K562 (cell line): ENCODE data around the gene NOP10. TPM values are rescaled to one million over a fixed set of nuclear protein-coding genes. Genes with fewer than 3 reads are reported as not detected.

Experiments
- ATAC-seq: fragments of 200-7000 bp; cut with Tn5 transposase; 3 replicates; pipeline ENCODE4 v1.9.1; 2020; ENCODE audit warnings: moderate library complexity
- BruUV-seq: library from RNA; stranded (reverse); fragments of 400-500 nt; replicated peaks from 2 replicates; lab custom pipeline; 2021; lab: Mats Ljungman, UMichigan
- CTCF ChIA-PET: fragments of 300-600 bp; formaldehyde crosslinking; extraction: SDS; loops from one replicate; lab custom pipeline; 2021; ENCODE audit warnings: low intra/inter-chr PET ratio; lab: Yijun Ruan, JAX
- POLR2A ChIA-PET: fragments of 300-600, 350-650 bp; sonication (Branson Sonifier 250); formaldehyde crosslinking; extraction: SDS; loops from one replicate; lab custom pipeline; 2021; ENCODE audit warnings: antibody characterized with exemption, inconsistent platforms; lab: Yijun Ruan, JAX
- DNase-seq, 4 experiments: peaks; one replicate each; pipeline versions ENCODE4 v3.0.0 to v3.0.0-alpha.2; 2011 to 2018; ENCODE audit warnings: low spot score in 3 of 4, mixed read lengths in 3 of 4; ENCODE audit errors: extremely low read depth in 1 of 4
- FAIRE-seq: peaks from 2 replicates; lab custom pipeline; 2011; peaks lifted over from hg19 to GRCh38; lab: Jason Lieb, UNC
- H2AFZ ChIP-seq: 2 replicates; pipeline ENCODE4 v1.6.0; 2011; ENCODE audit warnings: low read depth, low read length, control low read depth, inconsistent platforms
- H3K27ac ChIP-seq: fragments of 200-600 bp; 3 replicates; pipeline ENCODE4 v1.8.0; 2011; ENCODE audit warnings: low read depth, mild to moderate bottlenecking, control low read depth, inconsistent platforms, low read length, moderate library complexity, mixed read lengths; ENCODE audit errors: extremely low read depth
- H3K27me3 ChIP-seq, 2 experiments: fragments of 300-600 bp in 1 of 2; 2 replicates in 1 of 2; 3 replicates in 1 of 2; pipeline versions ENCODE4 v1.6.0 to v1.8.0; 2011; ENCODE audit warnings: inconsistent platforms in 2 of 2, low read length in 2 of 2, mild to moderate bottlenecking in 1 of 2, mixed read lengths in 1 of 2, moderate library complexity in 1 of 2; ENCODE audit not compliant: control insufficient read depth in 2 of 2, insufficient read depth in 2 of 2
- H3K36me3 ChIP-seq: fragments of 300-600 bp; 3 replicates; pipeline ENCODE4 v1.8.0; 2011; ENCODE audit warnings: mild to moderate bottlenecking, low read length, inconsistent platforms; ENCODE audit not compliant: control insufficient read depth, insufficient read depth
- H3K4me1 ChIP-seq, 2 experiments: fragments of 200-600 bp in 1 of 2; replicated peaks in 1 of 2; 2 replicates in 1 of 2; 3 replicates in 1 of 2; pipeline versions ENCODE4 v1.5.1 to v1.8.0; 2011; ENCODE audit warnings: inconsistent platforms in 2 of 2, low read length in 2 of 2, mild to moderate bottlenecking in 1 of 2, mixed read lengths in 1 of 2, moderate library complexity in 1 of 2; ENCODE audit not compliant: control insufficient read depth in 2 of 2, insufficient read depth in 2 of 2
- H3K4me2 ChIP-seq: 2 replicates; pipeline ENCODE4 v1.6.1; 2011; ENCODE audit warnings: low read length, control low read depth, inconsistent platforms, mixed read lengths; ENCODE audit not compliant: insufficient read depth
- H3K4me3 ChIP-seq: fragments of 200-600 bp; sonication (generic), shearing (Covaris generic); 2 replicates; pipeline ENCODE4 v1.5.1; 2016; ENCODE audit warnings: control low read depth, inconsistent platforms
- H3K79me2 ChIP-seq: fragments of 200-600 bp; 3 replicates; pipeline ENCODE4 v1.8.0; 2011; ENCODE audit warnings: low read length, inconsistent platforms; ENCODE audit not compliant: control insufficient read depth, insufficient read depth
- H3K9ac ChIP-seq, 2 experiments: 2 replicates each; pipeline versions ENCODE4 v1.6.0 to v1.6.1; 2011; ENCODE audit warnings: low read depth in 2 of 2, low read length in 2 of 2, control low read depth in 1 of 2, inconsistent platforms in 1 of 2, mild to moderate bottlenecking in 1 of 2, mixed read lengths in 1 of 2; ENCODE audit not compliant: insufficient read depth in 1 of 2
- H3K9me1 ChIP-seq: one replicate; pipeline ENCODE4 v1.6.0; 2011; ENCODE audit warnings: inconsistent platforms, mild to moderate bottlenecking, low read length, moderate library complexity; ENCODE audit not compliant: control insufficient read depth, insufficient read depth
- H3K9me3 ChIP-seq: replicated peaks from 2 replicates; pipeline ENCODE4 v1.5.1; 2011; ENCODE audit warnings: low read depth, low read length, inconsistent platforms; ENCODE audit not compliant: control insufficient read depth, insufficient read depth
- H4K20me1 ChIP-seq: replicated peaks from 2 replicates; pipeline ENCODE4 v1.6.1; 2011; ENCODE audit warnings: low read length, inconsistent platforms, mixed read lengths; ENCODE audit not compliant: control insufficient read depth, insufficient read depth
- BRD9 ChIP-seq: fragments of 450-650 bp; IDR thresholded peaks from 2 replicates; pipeline ENCODE4 v1.6.1; 2018; ENCODE audit warnings: low read depth; ENCODE audit not compliant: partially characterized antibody
- ETV1 ChIP-seq: fragments of 450-650 bp; conservative IDR thresholded peaks from 2 replicates; pipeline ENCODE4 v1.6.1; 2016; ENCODE audit warnings: missing genetic modification characterization, control low read depth, low read depth, missing compliant biosample characterization
- MTF1 ChIP-seq: fragments of 250-450 bp; sonication (Bioruptor Pico); IDR thresholded peaks from 2 replicates; pipeline ENCODE4 v1.9.0; 2021; ENCODE audit warnings: moderate library complexity, mild to moderate bottlenecking, inconsistent platforms, borderline replicate concordance
- POLR2G ChIP-seq: fragments of 200-400 bp; formaldehyde crosslinking; IDR thresholded peaks from 2 replicates; pipeline ENCODE4 v1.6.1; 2017; ENCODE audit warnings: low read depth, mild to moderate bottlenecking, antibody characterized with exemption, low read length, moderate library complexity
- SP1 ChIP-seq: sonication (generic); formaldehyde crosslinking; IDR thresholded peaks from 2 replicates; pipeline ENCODE4 v1.8.1; 2022; ENCODE audit warnings: mild to moderate bottlenecking, missing genetic modification reagents
- TFAM ChIP-seq: fragments of 250-450 bp; sonication (Bioruptor Pico); conservative IDR thresholded peaks from 2 replicates; pipeline ENCODE4 v1.5.0; 2021; ENCODE audit warnings: mild to moderate bottlenecking, moderate library complexity
- ZNF324 ChIP-seq: fragments of 250-450 bp; sonication (Bioruptor Pico); IDR thresholded peaks from 2 replicates; pipeline ENCODE4 v1.4.0; 2020; ENCODE audit warnings: mild to moderate bottlenecking
- ZNF696 ChIP-seq: fragments of 250-450 bp; sonication (Bioruptor Pico); conservative IDR thresholded peaks from 2 replicates; pipeline ENCODE4 v1.4.0; 2020; ENCODE audit warnings: mild to moderate bottlenecking, moderate library complexity
- ZNF75A ChIP-seq: fragments of 450-650 bp; formaldehyde crosslinking; IDR thresholded peaks from 2 replicates; pipeline ENCODE4 v1.4.0; 2020; ENCODE audit warnings: mild to moderate bottlenecking
- WGBS: fragments of 100-300 bp; shearing (Covaris generic); methylation state at CpG from one replicate; pipeline ENCODE4 v1.1.6; 2016; ENCODE audit warnings: low coverage, mixed read lengths; ENCODE audit not compliant: insufficient coverage; ENCODE audit errors: missing lambda C conversion rate; 5-methylcytosine and 5-hydroxymethylcytosine counted together
- in situ Hi-C: fragments of 300-500 bp; cut with MboI; formaldehyde crosslinking; loops from 4 replicates; pipeline ENCODE4 v1.15.0; 2018; ENCODE audit warnings: inconsistent platforms, mixed read lengths
- intact Hi-C: fragments of 100-400 bp; cut with micrococcal nuclease; formaldehyde crosslinking; loops from 2 replicates; pipeline ENCODE4 v1.14.2; 2022
- polyA plus RNA-seq, 8 experiments: library from polyadenylated mRNA; depleted of rRNA in 4 of 8; stranded (reverse) in 5 of 8; unstranded in 3 of 8; fragments of >200 nt; fragmentation: Nextera tagmentation in 2 of 8; fragmentation: Illumina TruSeq in 1 of 8; extraction: Ambion mirVana in 2 of 8; extraction: Trizol in 1 of 8; gene quantifications; 2 replicates each; pipeline versions ENCODE4 v1.2.1 to v1.2.3, GENCODE V29; 2011 to 2014; ENCODE audit warnings: inconsistent platforms in 1 of 8, missing spikeins in 1 of 8
- total RNA-seq, 7 experiments: library from RNA; depleted of rRNA in 6 of 7; stranded (reverse); fragments of >200 nt in 6 of 7; fragmentation: Illumina TruSeq in 2 of 7; extraction: Trizol in 2 of 7; gene quantifications; 2 replicates each; pipeline versions ENCODE4 v1.2.1 to v1.2.3, GENCODE V29; 2011 to 2021; ENCODE audit warnings: low replicate concordance in 1 of 7
- TF ChIP-seq, protein P1 (sequence below), 2 experiments: fragments of 450-650 bp in 1 of 2; sonication (generic) in 1 of 2; formaldehyde crosslinking in 1 of 2; IDR thresholded peaks in 1 of 2; conservative IDR thresholded peaks in 1 of 2; 2 replicates each; pipeline versions ENCODE4 v1.6.1 to v1.8.1; 2016 to 2023; ENCODE audit warnings: mild to moderate bottlenecking in 2 of 2, moderate library complexity in 2 of 2, inconsistent platforms in 1 of 2, missing genetic modification reagents in 1 of 2
- TF ChIP-seq, protein P2 (sequence below), 2 experiments: fragments of 200-800 bp in 1 of 2; sonication (Bioruptor generic) in 1 of 2; sonication (generic) in 1 of 2; formaldehyde crosslinking in 1 of 2; IDR thresholded peaks in 1 of 2; conservative IDR thresholded peaks in 1 of 2; 2 replicates each; pipeline versions ENCODE4 v1.5.0 to v1.6.1; 2016 to 2020; ENCODE audit warnings: missing compliant biosample characterization in 1 of 2, missing genetic modification characterization in 1 of 2, missing genetic modification reagents in 1 of 2
- TF ChIP-seq, protein P3 (sequence below): sonication (generic); formaldehyde crosslinking; IDR thresholded peaks from 2 replicates; pipeline ENCODE4 v1.8.0; 2023; ENCODE audit warnings: mild to moderate bottlenecking, missing genetic modification reagents

NOP10 gene
- total and polyA plus RNA-seq, 9 of the 15 experiments (the other 6 are each of a cell fraction or from before 2014, with no cell fraction given), result 250 to 1,663 (median 449) TPM

GRCh38 chr15:34339946-34340345 lies 3.0 kb downstream of the NOP10 start:
- FAIRE-seq (no peak), DNase-seq (no peak), ATAC-seq (no peak)
- TF ChIP-seq TFAM (CRISPR knock-in tag) (no peak), ZNF324 (CRISPR knock-in tag) (no peak), BRD9 (no peak), ETV1 (no peak), POLR2G (no peak), ZNF75A (no peak), SP1 (CRISPR knock-in tag) (no peak), ZNF696 (CRISPR knock-in tag) (no peak), MTF1 (no peak)
- TF ChIP-seq, protein P1, sequence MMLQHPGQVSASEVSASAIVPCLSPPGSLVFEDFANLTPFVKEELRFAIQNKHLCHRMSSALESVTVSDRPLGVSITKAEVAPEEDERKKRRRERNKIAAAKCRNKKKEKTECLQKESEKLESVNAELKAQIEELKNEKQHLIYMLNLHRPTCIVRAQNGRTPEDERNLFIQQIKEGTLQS (IDR thresholded peaks at IDR 0.05), result no peak
- TF ChIP-seq, protein P1 (CRISPR knock-in tag; conservative IDR thresholded peaks at IDR 0.05), result no peak
- TF ChIP-seq, protein P2, sequence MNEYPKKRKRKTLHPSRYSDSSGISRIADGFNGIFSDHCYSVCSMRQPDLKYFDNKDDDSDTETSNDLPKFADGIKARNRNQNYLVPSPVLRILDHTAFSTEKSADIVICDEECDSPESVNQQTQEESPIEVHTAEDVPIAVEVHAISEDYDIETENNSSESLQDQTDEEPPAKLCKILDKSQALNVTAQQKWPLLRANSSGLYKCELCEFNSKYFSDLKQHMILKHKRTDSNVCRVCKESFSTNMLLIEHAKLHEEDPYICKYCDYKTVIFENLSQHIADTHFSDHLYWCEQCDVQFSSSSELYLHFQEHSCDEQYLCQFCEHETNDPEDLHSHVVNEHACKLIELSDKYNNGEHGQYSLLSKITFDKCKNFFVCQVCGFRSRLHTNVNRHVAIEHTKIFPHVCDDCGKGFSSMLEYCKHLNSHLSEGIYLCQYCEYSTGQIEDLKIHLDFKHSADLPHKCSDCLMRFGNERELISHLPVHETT (CRISPR knock-in tag; conservative IDR thresholded peaks at IDR 0.05 in 1 of 2, IDR thresholded peaks at IDR 0.05 in 1 of 2), result no peak
- TF ChIP-seq, protein P3, sequence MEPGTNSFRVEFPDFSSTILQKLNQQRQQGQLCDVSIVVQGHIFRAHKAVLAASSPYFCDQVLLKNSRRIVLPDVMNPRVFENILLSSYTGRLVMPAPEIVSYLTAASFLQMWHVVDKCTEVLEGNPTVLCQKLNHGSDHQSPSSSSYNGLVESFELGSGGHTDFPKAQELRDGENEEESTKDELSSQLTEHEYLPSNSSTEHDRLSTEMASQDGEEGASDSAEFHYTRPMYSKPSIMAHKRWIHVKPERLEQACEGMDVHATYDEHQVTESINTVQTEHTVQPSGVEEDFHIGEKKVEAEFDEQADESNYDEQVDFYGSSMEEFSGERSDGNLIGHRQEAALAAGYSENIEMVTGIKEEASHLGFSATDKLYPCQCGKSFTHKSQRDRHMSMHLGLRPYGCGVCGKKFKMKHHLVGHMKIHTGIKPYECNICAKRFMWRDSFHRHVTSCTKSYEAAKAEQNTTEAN, result no peak
- 87% methylated on average over 3 of the region's 3 CpGs for WGBS
- peaks cover 25 to 28% of the 10 kb centered on the region in 2 experiments for H3K4me1 ChIP-seq
- ChIA-PET CTCF (no interaction called here), POLR2A (interaction anchor here (0.7 to 3.5 kb wide), 3 partner anchors 11 to 18 kb away, joined by 3 to 27 read pairs (median 3); no protein-coding TSS in a partner anchor)
- no peaks in the 10 kb centered on the region for H4K20me1 ChIP-seq
- H2AFZ ChIP-seq, result no peak overlapping the region
- intact Hi-C loops, result loop anchor here (5.0 kb wide), 1 partner anchor 98 kb away; no protein-coding TSS in a partner anchor
- no peaks in the 10 kb centered on the region for H3K27me3 ChIP-seq
- peaks cover 30% of the 10 kb centered on the region for H3K79me2 ChIP-seq
- no peaks in the 10 kb centered on the region for H3K9me1 ChIP-seq
- no TSS peak for BruUV-seq
- peaks cover 4% of the 10 kb centered on the region for H3K9me3 ChIP-seq
- no peak overlapping the region for H3K9ac ChIP-seq
- H3K4me2 ChIP-seq, result no peak overlapping the region
- no peak overlapping the region for H3K4me3 ChIP-seq
- in situ Hi-C loops, result no loop called here
- peaks cover 31% of the 10 kb centered on the region for H3K36me3 ChIP-seq
- no peak overlapping the region for H3K27ac ChIP-seq
